Naive B cell (primary cell): ENCODE measurements around the gene TMX1. TPM values are rescaled to one million over a fixed set of nuclear protein-coding genes. Genes with fewer than 3 reads are reported as not detected.

Experiments
- ATAC-seq, 2 donors: fragments of 150-1000 bp; cut with Tn5 transposase; 2 replicates each; pipeline ENCODE4 v1.10.0; 2021; ENCODE audit warnings: low read depth in 2 of 2, mild to moderate bottlenecking in 2 of 2, moderate library complexity in 2 of 2
- DNase-seq: peaks from one replicate; pipeline ENCODE4 v3.0.0; 2022
- H3K27ac Mint-ChIP-seq, 6 donors: one replicate each; pipeline ENCODE4 v1.8.0; 2020 to 2022; ENCODE audit warnings: mild to moderate bottlenecking in 6 of 6, mixed read lengths in 6 of 6, moderate library complexity in 5 of 6, inconsistent platforms in 2 of 6
- H3K27me3 Mint-ChIP-seq, 3 donors: one replicate each; pipeline ENCODE4 v1.8.0; 2021 to 2022; ENCODE audit warnings: mixed read lengths in 3 of 3, mild to moderate bottlenecking in 1 of 3
- H3K36me3 Mint-ChIP-seq, 2 donors: one replicate each; pipeline ENCODE4 v1.8.0; 2020 to 2022; ENCODE audit warnings: mixed read lengths in 2 of 2, inconsistent platforms in 1 of 2, mild to moderate bottlenecking in 1 of 2
- H3K4me1 Mint-ChIP-seq, 3 donors: one replicate each; pipeline ENCODE4 v1.8.0; 2020 to 2022; ENCODE audit warnings: mixed read lengths in 3 of 3, inconsistent platforms in 1 of 3, mild to moderate bottlenecking in 1 of 3, moderate library complexity in 1 of 3
- H3K4me3 Mint-ChIP-seq, 8 donors: one replicate each; pipeline ENCODE4 v1.8.0; 2020 to 2022; ENCODE audit warnings: mild to moderate bottlenecking in 8 of 8, mixed read lengths in 8 of 8, moderate library complexity in 8 of 8, inconsistent platforms in 2 of 8
- H3K9me3 Mint-ChIP-seq, 7 donors: one replicate each; pipeline ENCODE4 v1.8.0; 2020 to 2022; ENCODE audit warnings: mixed read lengths in 7 of 7, mild to moderate bottlenecking in 5 of 7, inconsistent platforms in 2 of 7, moderate library complexity in 1 of 7
- polyA plus RNA-seq, 6 donors: library from polyadenylated mRNA; unstranded; fragments of 300-500 nt; fragmentation: Illumina TruSeq; gene quantifications; one replicate each; pipeline ENCODE4 v1.2.3, GENCODE V29; 2021; ENCODE audit warnings: low read depth in 6 of 6

Gene TMX1
- polyA plus RNA-seq = 10 to 100 TPM; 36.4 to 59.1 (median 42.1) TPM

- H3K4me3 Mint-ChIP-seq = no peak within 1 kb of the TSS
These were observed at the start of gene TMX1 for GRCh38 chr14:51239813-51240803. TSS of gene TMX1 (plus strand) at chr14:51240247. CDS start at chr14:51240293, 46 bp downstream.

GRCh38 chr14:51201890-51202289 lies 38.2 kb upstream of the TMX1 start:
- no peak overlapping the region for H3K4me3 Mint-ChIP-seq
- peaks cover 24 to 41% (median 29%) of the 10 kb centered on the region in 3 donors for H3K4me1 Mint-ChIP-seq
- H3K9me3 Mint-ChIP-seq = no peaks in the 10 kb centered on the region
- peak overlapping the region in 2 of 6 donors; percentile 36 to 45 for H3K27ac Mint-ChIP-seq
- no peaks in the 10 kb centered on the region for H3K36me3 Mint-ChIP-seq
- peaks cover 0 to 8% (median 0%) of the 10 kb centered on the region in 3 donors for H3K27me3 Mint-ChIP-seq
- peak; percentile 72 to 77 for ATAC-seq
- DNase-seq = no peak

More at GRCh38 chr14:51239813-51240803, at the start of gene TMX1:
- no peaks in the 10 kb centered on the region for H3K27me3 Mint-ChIP-seq
- H3K4me1 Mint-ChIP-seq = peaks cover 4 to 16% (median 10%) of the 10 kb centered on the region in 3 donors
- DNase-seq (peak; percentile 80), ATAC-seq (peak; percentile 89 to 93)
- H3K9me3 Mint-ChIP-seq = no peaks in the 10 kb centered on the region
- H3K36me3 Mint-ChIP-seq = peaks cover 0 to 6% of the 10 kb centered on the region in 2 donors
- peak within 1 kb of the TSS in 1 of 6 donors; percentile 17 for H3K27ac Mint-ChIP-seq

DNA sequence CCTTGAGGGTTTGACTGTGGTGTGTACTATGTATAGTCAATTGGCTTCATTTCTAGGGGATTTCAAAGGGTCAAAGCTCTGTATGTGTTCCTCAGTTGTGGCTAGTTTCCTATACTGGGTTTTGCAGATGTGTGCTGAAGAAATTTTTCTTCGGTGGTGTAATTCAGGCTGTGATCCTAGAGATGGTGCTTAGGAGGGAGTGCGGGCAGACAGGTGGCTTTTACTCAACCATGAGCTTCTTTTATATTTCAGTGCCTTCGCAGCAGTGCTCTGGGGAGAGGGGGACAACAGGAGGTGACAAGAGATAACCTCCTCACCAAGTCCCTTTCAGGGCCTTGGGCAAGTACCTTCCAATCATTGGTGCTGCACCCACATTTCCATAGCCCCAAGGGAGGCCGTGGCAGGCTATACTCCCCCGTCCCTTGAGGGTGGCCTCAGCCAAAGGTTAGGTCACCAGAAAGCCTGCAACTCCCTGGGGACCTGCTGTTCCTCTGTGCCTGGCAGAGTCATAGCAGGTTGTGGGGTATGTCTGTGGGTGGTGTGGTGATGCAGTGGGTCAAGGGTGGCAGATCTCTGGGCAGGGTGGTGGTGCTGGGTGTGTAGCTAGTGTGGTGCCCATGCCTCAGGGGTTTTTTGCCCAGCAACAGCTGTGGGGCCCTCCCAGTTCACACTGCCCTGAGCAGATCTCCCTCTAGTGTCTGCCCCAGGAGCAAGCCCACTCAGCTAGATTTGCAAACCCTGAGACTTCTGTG lies 37.0 kb upstream of the TMX1 start:
- H3K4me1 Mint-ChIP-seq = peaks cover 24 to 41% (median 29%) of the 10 kb centered on the region in 3 donors
- peaks cover 4 to 8% (median 5%) of the 10 kb centered on the region in 3 donors for H3K27me3 Mint-ChIP-seq
- peak overlapping the region; percentile 22 to 88 (median 46) for H3K27ac Mint-ChIP-seq
- peak overlapping the region in 7 of 8 donors; percentile 4 to 67 (median 37) for H3K4me3 Mint-ChIP-seq
- DNase-seq = peak; percentile 42
- no peaks in the 10 kb centered on the region for H3K36me3 Mint-ChIP-seq
- H3K9me3 Mint-ChIP-seq = no peaks in the 10 kb centered on the region
- peak; percentile 59 to 67 for ATAC-seq

DNA sequence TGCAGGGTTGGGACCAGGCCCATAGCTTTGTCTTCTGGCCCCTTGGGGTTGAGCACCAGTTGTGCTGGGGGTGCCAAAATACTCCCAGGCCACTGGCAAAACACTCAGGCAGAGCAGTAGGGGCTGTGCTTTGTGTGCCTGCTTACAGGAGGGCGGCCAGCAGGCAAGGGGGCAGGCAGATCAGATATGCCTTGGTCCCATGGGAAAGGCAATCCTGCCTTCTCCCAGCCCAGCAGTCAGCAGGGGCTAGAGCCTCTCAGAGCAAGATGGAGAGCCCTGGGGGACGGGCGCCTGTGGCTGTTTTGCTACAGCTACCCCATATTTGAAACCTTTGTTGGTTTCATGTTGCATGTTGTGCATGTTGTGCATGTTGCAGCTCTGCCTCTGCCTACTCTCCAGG lies 36.2 kb upstream of the TMX1 start:
- ATAC-seq (no peak), DNase-seq (no peak)
- H3K4me1 Mint-ChIP-seq = peaks cover 24 to 41% (median 29%) of the 10 kb centered on the region in 3 donors
- H3K36me3 Mint-ChIP-seq = no peaks in the 10 kb centered on the region
- H3K9me3 Mint-ChIP-seq = no peaks in the 10 kb centered on the region
- H3K4me3 Mint-ChIP-seq = no peak overlapping the region
- peaks cover 7 to 9% (median 8%) of the 10 kb centered on the region in 3 donors for H3K27me3 Mint-ChIP-seq
- no peak overlapping the region for H3K27ac Mint-ChIP-seq

- ATAC-seq = no peak
- H3K4me1 Mint-ChIP-seq = peaks cover 24 to 41% (median 29%) of the 10 kb centered on the region in 3 donors
- H3K27me3 Mint-ChIP-seq = peaks cover 7 to 9% (median 8%) of the 10 kb centered on the region in 3 donors
These were observed 34.6 kb upstream of the TMX1 start for GRCh38 chr14:51205486-51205885.

DNA sequence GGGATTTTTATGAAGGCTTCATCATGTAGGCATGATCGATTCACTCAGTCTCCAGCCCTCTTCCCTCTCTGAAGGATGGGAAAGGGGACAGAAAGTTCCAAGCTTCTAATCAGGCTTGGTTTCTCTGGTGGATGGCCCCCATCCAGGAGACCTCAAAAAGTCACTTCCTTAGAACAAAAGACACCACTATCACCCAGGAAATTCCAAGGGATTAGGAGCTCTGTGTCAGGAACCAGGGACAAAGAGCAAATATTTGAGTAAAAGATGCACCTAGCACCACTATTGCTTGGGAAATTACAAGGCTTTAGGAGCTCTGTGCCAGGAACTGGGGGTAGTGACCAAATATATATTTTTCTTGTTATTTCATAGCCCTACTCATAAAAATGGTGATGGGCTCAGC lies 33.6 kb upstream of the TMX1 start:
- DNase-seq = no peak
- no peaks in the 10 kb centered on the region for H3K36me3 Mint-ChIP-seq
- H3K27ac Mint-ChIP-seq = no peak overlapping the region

More at GRCh38 chr14:51205486-51205885, 34.6 kb upstream of the TMX1 start:
- Mint-ChIP-seq H3K9me3 (no peaks in the 10 kb centered on the region), H3K36me3 (no peaks in the 10 kb centered on the region), H3K27ac (no peak overlapping the region), H3K4me3 (no peak overlapping the region)
- DNase-seq = no peak

DNA sequence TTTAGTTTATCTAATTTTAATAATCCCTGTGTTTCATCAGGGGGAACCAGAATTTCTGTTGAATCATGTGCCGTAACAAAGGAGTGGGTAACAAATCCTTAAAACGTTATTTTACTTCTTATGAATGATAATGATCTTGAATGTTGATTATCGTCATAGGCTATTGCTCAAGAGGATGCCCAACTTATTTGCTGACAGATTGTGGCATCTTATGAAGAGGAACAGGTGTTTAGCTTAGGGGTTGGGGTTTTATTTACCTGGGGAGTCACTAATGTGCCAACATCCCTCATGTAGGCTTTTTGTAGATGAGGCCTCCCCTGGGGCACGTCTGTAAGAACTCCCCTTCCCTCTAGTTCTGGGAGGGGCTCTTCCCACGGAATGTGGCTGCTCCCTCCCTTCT lies 32.4 kb upstream of the TMX1 start:
- peaks cover 16 to 30% (median 18%) of the 10 kb centered on the region in 3 donors for H3K4me1 Mint-ChIP-seq
- H3K4me3 Mint-ChIP-seq = no peak overlapping the region
- peaks cover 3 to 9% (median 7%) of the 10 kb centered on the region in 3 donors for H3K27me3 Mint-ChIP-seq
- no peaks in the 10 kb centered on the region for H3K36me3 Mint-ChIP-seq
- no peaks in the 10 kb centered on the region for H3K9me3 Mint-ChIP-seq
- ATAC-seq (no peak), DNase-seq (no peak)
- H3K27ac Mint-ChIP-seq = peak overlapping the region in 1 of 6 donors; percentile 16

More for the DNA sequence above, 33.6 kb upstream of the TMX1 start:
- Mint-ChIP-seq H3K27me3 (peaks cover 7 to 9% (median 8%) of the 10 kb centered on the region in 3 donors), H3K9me3 (no peaks in the 10 kb centered on the region), H3K4me3 (no peak overlapping the region), H3K4me1 (peaks cover 24 to 41% (median 29%) of the 10 kb centered on the region in 3 donors)
- ATAC-seq = no peak

DNA sequence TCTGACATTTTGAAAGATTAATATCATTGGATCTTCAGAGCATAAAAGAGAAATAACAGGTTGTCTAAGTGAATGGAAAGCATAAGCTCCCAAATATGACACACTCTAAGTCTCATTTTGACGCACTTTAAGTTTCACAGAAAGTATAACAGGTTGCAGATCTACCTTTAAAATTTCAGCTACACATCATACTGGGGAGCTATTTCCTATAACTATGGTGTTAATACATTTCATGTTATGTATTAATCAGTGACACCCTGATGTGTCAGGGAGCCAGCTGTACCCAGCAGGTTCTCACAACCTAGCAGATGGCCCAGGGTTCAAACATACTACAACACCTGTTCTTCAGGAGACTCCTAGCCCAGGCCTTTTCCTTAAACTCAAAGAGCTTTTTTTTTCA lies 31.1 kb upstream of the TMX1 start:
- Mint-ChIP-seq H3K4me3 (no peak overlapping the region), H3K4me1 (peaks cover 4 to 16% (median 5%) of the 10 kb centered on the region in 3 donors), H3K9me3 (no peaks in the 10 kb centered on the region), H3K27me3 (peaks cover 0 to 9% (median 7%) of the 10 kb centered on the region in 3 donors), H3K27ac (no peak overlapping the region), H3K36me3 (no peaks in the 10 kb centered on the region)
- DNase-seq (no peak), ATAC-seq (no peak)

DNA sequence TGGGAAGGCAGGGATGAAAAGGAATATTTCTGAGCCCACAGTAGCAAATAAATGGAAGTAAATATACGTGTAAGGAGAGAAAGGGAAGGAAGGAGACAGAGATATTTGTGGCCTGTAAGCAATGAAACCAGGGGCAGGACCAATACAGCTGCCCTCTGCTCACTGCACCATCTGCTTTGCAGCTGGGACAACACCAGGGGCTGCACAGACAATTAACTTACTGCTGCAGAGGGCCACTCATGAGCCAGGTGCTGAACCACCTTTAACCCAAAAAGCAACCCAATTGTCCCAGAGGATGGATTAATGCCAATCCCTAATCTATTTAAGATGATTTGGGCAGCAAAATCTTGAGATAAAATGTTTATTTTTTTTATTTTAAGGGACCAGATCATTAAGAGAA lies 30.6 kb upstream of the TMX1 start:
- H3K9me3 Mint-ChIP-seq = peaks cover 0 to 4% (median 0%) of the 10 kb centered on the region in 7 donors
- H3K27ac Mint-ChIP-seq = no peak overlapping the region

GRCh38 chr14:51210594-51210993 lies 29.5 kb upstream of the TMX1 start:
- peaks cover 0 to 9% (median 7%) of the 10 kb centered on the region in 3 donors for H3K27me3 Mint-ChIP-seq
- ATAC-seq = no peak
- DNase-seq = no peak
- peak overlapping the region in 1 of 6 donors; percentile 83 for H3K27ac Mint-ChIP-seq
- H3K36me3 Mint-ChIP-seq = no peaks in the 10 kb centered on the region
- H3K9me3 Mint-ChIP-seq = peaks cover 0 to 5% (median 0%) of the 10 kb centered on the region in 7 donors
- H3K4me1 Mint-ChIP-seq = peaks cover 0 to 6% (median 0%) of the 10 kb centered on the region in 3 donors
- H3K4me3 Mint-ChIP-seq = no peak overlapping the region

More for the DNA sequence above, 30.6 kb upstream of the TMX1 start:
- no peak for ATAC-seq
- DNase-seq = no peak
- Mint-ChIP-seq H3K27me3 (peaks cover 0 to 9% (median 7%) of the 10 kb centered on the region in 3 donors), H3K36me3 (no peaks in the 10 kb centered on the region), H3K4me3 (no peak overlapping the region), H3K4me1 (peaks cover 0 to 12% (median under 1%) of the 10 kb centered on the region in 3 donors)

- Mint-ChIP-seq H3K9me3 (peaks cover 0 to 5% (median 0%) of the 10 kb centered on the region in 7 donors), H3K4me3 (no peak overlapping the region), H3K27me3 (peaks cover 0 to 9% (median 7%) of the 10 kb centered on the region in 3 donors), H3K27ac (no peak overlapping the region), H3K4me1 (peaks cover 0 to under 1% (median 0%) of the 10 kb centered on the region in 3 donors), H3K36me3 (no peaks in the 10 kb centered on the region)
- DNase-seq (no peak), ATAC-seq (no peak)
These were observed 28.9 kb upstream of the TMX1 start for GRCh38 chr14:51211149-51211548.

DNA sequence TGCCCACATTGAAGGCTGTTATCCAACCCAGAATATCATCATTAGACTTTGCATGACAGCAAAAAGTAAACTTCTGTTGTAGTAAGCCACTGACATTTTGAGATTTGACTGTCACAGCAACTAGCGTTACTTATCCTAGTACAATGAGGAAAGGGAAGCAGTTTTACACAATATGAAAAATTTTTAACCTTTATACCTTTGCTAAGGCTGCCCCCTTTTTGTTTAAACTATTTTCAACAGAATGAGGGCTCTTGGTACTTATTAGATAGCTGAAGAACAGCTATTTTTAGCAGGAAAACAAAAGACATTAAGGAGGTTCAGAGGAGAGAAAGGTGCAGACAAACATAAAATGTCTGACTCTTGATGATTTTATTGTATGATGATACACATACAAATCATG lies 23.4 kb upstream of the TMX1 start:
- no peak for ATAC-seq
- no peaks in the 10 kb centered on the region for H3K27me3 Mint-ChIP-seq
- no peak overlapping the region for H3K27ac Mint-ChIP-seq
- no peak for DNase-seq
- H3K9me3 Mint-ChIP-seq = peaks cover 0 to 7% (median 1%) of the 10 kb centered on the region in 7 donors
- no peaks in the 10 kb centered on the region for H3K36me3 Mint-ChIP-seq
- H3K4me3 Mint-ChIP-seq = no peak overlapping the region
- no peaks in the 10 kb centered on the region for H3K4me1 Mint-ChIP-seq
